Liver (tissue), 9 donors: ENCODE data around the gene POLDIP2. TPM values are rescaled to one million over a fixed set of nuclear protein-coding genes. Genes with fewer than 3 reads are reported as not detected.

Experiments used
- DNase-seq: peaks from one replicate; pipeline ENCODE4 v3.0.0-alpha.2; 2017; ENCODE audit warnings: low spot score
- H3K27ac ChIP-seq, 2 donors: one replicate each; pipeline ENCODE4 v1.7.0; 2013; ENCODE audit warnings: inconsistent platforms in 2 of 2, low read length in 2 of 2, control low read depth in 1 of 2, low read depth in 1 of 2, mild to moderate bottlenecking in 1 of 2
- H3K27me3 ChIP-seq, 4 donors: one replicate each; pipeline versions ENCODE4 v1.6.1 to v1.7.0; 2013; ENCODE audit warnings: low read length in 3 of 4, inconsistent platforms in 1 of 4, mild to moderate bottlenecking in 1 of 4, moderate library complexity in 1 of 4; ENCODE audit not compliant: control insufficient read depth in 4 of 4, insufficient read depth in 4 of 4
- H3K36me3 ChIP-seq, 4 donors: one replicate each; pipeline versions ENCODE4 v1.6.1 to v1.7.0; 2013; ENCODE audit warnings: low read length in 3 of 4, mild to moderate bottlenecking in 3 of 4, low read depth in 1 of 4, moderate library complexity in 1 of 4; ENCODE audit not compliant: control insufficient read depth in 4 of 4, insufficient read depth in 3 of 4
- H3K4me1 ChIP-seq, 4 donors: one replicate each; pipeline versions ENCODE4 v1.6.1 to v1.7.0; 2013; ENCODE audit warnings: low read length in 3 of 4, mild to moderate bottlenecking in 3 of 4, moderate library complexity in 1 of 4; ENCODE audit not compliant: control insufficient read depth in 4 of 4, insufficient read depth in 4 of 4
- H3K4me3 ChIP-seq, 3 donors: one replicate each; pipeline versions ENCODE4 v1.6.1 to v1.7.0; 2013; ENCODE audit warnings: low read length in 3 of 3, control low read depth in 1 of 3, low read depth in 1 of 3, mild to moderate bottlenecking in 1 of 3
- H3K9ac ChIP-seq, 2 donors: one replicate each; pipeline ENCODE4 v1.7.0; 2013; ENCODE audit warnings: low read length in 2 of 2, mild to moderate bottlenecking in 2 of 2, moderate library complexity in 2 of 2, control low read depth in 1 of 2, low read depth in 1 of 2
- H3K9me3 ChIP-seq, 4 donors: one replicate each; pipeline versions ENCODE4 v1.6.1 to v1.7.0; 2013; ENCODE audit warnings: low read length in 3 of 4; ENCODE audit not compliant: control insufficient read depth in 4 of 4
- ATF3 ChIP-seq: IDR thresholded peaks from 2 replicates; pipeline ENCODE4 v1.6.1; 2016; ENCODE audit warnings: antibody characterized with exemption
- CTCF ChIP-seq: fragments of 150-350 bp; IDR thresholded peaks from 2 replicates; pipeline ENCODE4 v1.5.1; 2017; ENCODE audit warnings: improper control_type of control experiment, low read depth, low read length; ENCODE audit not compliant: missing input control
- EGR1 ChIP-seq, 2 donors: IDR thresholded peaks; 2 replicates each; pipeline ENCODE4 v1.6.1; 2016 to 2018; ENCODE audit warnings: antibody characterized with exemption in 2 of 2, low read depth in 2 of 2
- FOXA1 ChIP-seq: IDR thresholded peaks from 2 replicates; pipeline ENCODE4 v1.6.1; 2016; ENCODE audit warnings: antibody characterized with exemption
- FOXA2 ChIP-seq: IDR thresholded peaks from 2 replicates; pipeline ENCODE4 v1.6.1; 2016; ENCODE audit warnings: antibody characterized with exemption
- GABPA ChIP-seq, 2 donors: IDR thresholded peaks in 1 of 2; conservative IDR thresholded peaks in 1 of 2; 2 replicates each; pipeline ENCODE4 v1.6.1; 2016; ENCODE audit warnings: antibody characterized with exemption in 2 of 2, mild to moderate bottlenecking in 1 of 2, moderate library complexity in 1 of 2
- HNF4A ChIP-seq, 2 donors: conservative IDR thresholded peaks; 2 replicates each; pipeline ENCODE4 v1.6.1; 2016; ENCODE audit warnings: antibody characterized with exemption in 2 of 2, mild to moderate bottlenecking in 2 of 2
- HNF4G ChIP-seq: IDR thresholded peaks from 2 replicates; pipeline ENCODE4 v1.6.1; 2016; ENCODE audit warnings: antibody characterized with exemption
- JUND ChIP-seq, 2 donors: IDR thresholded peaks; 2 replicates each; pipeline ENCODE4 v1.6.1; 2016; ENCODE audit warnings: antibody characterized with exemption in 2 of 2
- MAX ChIP-seq: IDR thresholded peaks from 2 replicates; pipeline ENCODE4 v1.6.1; 2016; ENCODE audit warnings: antibody characterized with exemption
- NR2F2 ChIP-seq: IDR thresholded peaks from 2 replicates; pipeline ENCODE4 v1.6.1; 2016; ENCODE audit warnings: antibody characterized with exemption
- RAD21 ChIP-seq, 2 donors: IDR thresholded peaks; 2 replicates each; pipeline ENCODE4 v1.6.1; 2016; ENCODE audit warnings: antibody characterized with exemption in 2 of 2, mild to moderate bottlenecking in 2 of 2
- REST ChIP-seq: IDR thresholded peaks from 2 replicates; pipeline ENCODE4 v1.6.1; 2016; ENCODE audit warnings: antibody characterized with exemption, mild to moderate bottlenecking
- RXRA ChIP-seq, 2 donors: IDR thresholded peaks; 2 replicates each; pipeline ENCODE4 v1.6.1; 2017 to 2018; ENCODE audit warnings: antibody characterized with exemption in 2 of 2, mild to moderate bottlenecking in 1 of 2
- SP1 ChIP-seq: IDR thresholded peaks from 2 replicates; pipeline ENCODE4 v1.6.1; 2018; ENCODE audit warnings: antibody characterized with exemption, mild to moderate bottlenecking
- TAF1 ChIP-seq: conservative IDR thresholded peaks from 2 replicates; pipeline ENCODE4 v1.6.1; 2016; ENCODE audit warnings: antibody characterized with exemption, mild to moderate bottlenecking
- YY1 ChIP-seq: IDR thresholded peaks from 2 replicates; pipeline ENCODE4 v1.6.1; 2016; ENCODE audit warnings: antibody characterized with exemption, mild to moderate bottlenecking
- ZBTB33 ChIP-seq: IDR thresholded peaks from 2 replicates; pipeline ENCODE4 v1.6.1; 2016; ENCODE audit warnings: antibody characterized with exemption
- WGBS: extraction: QIAGEN DNeasy Blood & Tissue Kit; methylation state at CpG from one replicate; pipeline ENCODE4 v1.1.7; 2013; 5-methylcytosine and 5-hydroxymethylcytosine counted together
- polyA plus RNA-seq, 2 donors: library from polyadenylated mRNA; stranded (reverse) in 1 of 2; unstranded in 1 of 2; fragments of 200-250 nt in 1 of 2; fragments of >200 nt in 1 of 2; fragmentation: Nextera tagmentation in 1 of 2; extraction: Ambion mirVana in 1 of 2; gene quantifications; one replicate each; pipeline versions ENCODE4 v1.2.1 to v1.2.3, GENCODE V29; 2013 to 2015
- total RNA-seq, 2 donors: library from RNA; depleted of rRNA; stranded (reverse); fragments of >200 nt; gene quantifications; one replicate each; pipeline ENCODE4 v1.2.3, GENCODE V29; 2014
- donor health status: healthy.
- donor health status: healthy.
- donor health status: healthy.
- donor health status: healthy.
- donor health status: healthy.

POLDIP2 gene
- total and polyA plus RNA-seq, 4 donors = 65.5 to 150 (median 104) TPM

- Histone ChIP-seq H3K9me3 (no peaks in the 10 kb centered on the region), H3K4me1 (peaks cover 9 to 31% (median 25%) of the 10 kb centered on the region in 4 donors), H3K36me3 (peaks cover 5 to 34% (median 22%) of the 10 kb centered on the region in 4 donors), H3K4me3 (no peak overlapping the region), H3K9ac (no peak overlapping the region), H3K27me3 (no peaks in the 10 kb centered on the region), H3K27ac (no peak overlapping the region)
- no peak for TF ChIP-seq ZBTB33
- TF ChIP-seq RAD21 (IDR thresholded peaks at IDR 0.05) = no peak
- no peak for TF ChIP-seq GABPA (IDR thresholded peaks at IDR 0.05 in 1 of 2, conservative IDR thresholded peaks at IDR 0.05 in 1 of 2)
- TF ChIP-seq HNF4G = no peak
- TF ChIP-seq JUND (IDR thresholded peaks at IDR 0.05) = no peak
- no peak for TF ChIP-seq TAF1
- TF ChIP-seq FOXA1 = no peak
- no peak for TF ChIP-seq FOXA2
- no peak for TF ChIP-seq YY1
- TF ChIP-seq REST = no peak
- TF ChIP-seq NR2F2 = no peak
- no peak for TF ChIP-seq SP1
- TF ChIP-seq CTCF = no peak
- TF ChIP-seq HNF4A (conservative IDR thresholded peaks at IDR 0.05) = no peak
- TF ChIP-seq MAX = no peak
- TF ChIP-seq RXRA (IDR thresholded peaks at IDR 0.05) = no peak
- no peak for TF ChIP-seq ATF3
- no peak for TF ChIP-seq EGR1 (IDR thresholded peaks at IDR 0.05; ENCODE audit: low read depth in 2 of 2)
- 90% methylated on average over 6 of the region's 6 CpGs for WGBS
- DNase-seq = no peak
Observed at GRCh38 chr17:28396635-28397239, 39.4 kb upstream of the POLDIP2 start.
